Stimulated activated CD8-positive, alpha-beta memory T cell treated with anti-CD3 and anti-CD28 coated beads, Interleukin-15, amount 100 ng/mL, for 4 hours (primary cell): ENCODE results near the gene PDE8B.
"Not testable (repeated sequence)": the region's sequence is repeated elsewhere in the genome, so short reads cannot be mapped to it uniquely, and the experiment has no call there.

Source experiments
- DNase-seq, 2 donors: peaks; one replicate each; pipeline ENCODE4 v3.0.0-alpha.2; 2020; ENCODE audit warnings: low read depth in 2 of 2

Gene PDE8B

DNA sequence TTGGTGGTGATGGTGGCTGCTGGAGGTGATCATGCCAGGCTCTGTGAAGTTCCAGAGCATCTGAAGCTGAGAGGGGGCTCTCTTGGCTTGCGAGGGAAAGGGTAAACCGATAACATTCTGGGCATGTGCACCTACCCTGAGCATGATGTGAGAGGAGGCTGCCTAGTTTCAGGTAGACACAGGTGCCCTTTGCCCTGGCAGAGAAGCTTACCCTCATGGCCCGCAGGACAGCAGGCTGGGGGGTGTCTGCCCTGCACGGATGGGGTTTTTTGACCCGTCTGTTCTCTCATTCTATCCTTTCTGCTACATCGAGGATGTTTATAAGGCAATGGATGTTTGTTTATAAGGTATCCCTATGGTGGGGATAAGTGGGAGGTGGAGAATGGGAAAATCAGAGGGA, 148.8 kb downstream of the PDE8B start:
- DNase-seq, result no peak

DNA sequence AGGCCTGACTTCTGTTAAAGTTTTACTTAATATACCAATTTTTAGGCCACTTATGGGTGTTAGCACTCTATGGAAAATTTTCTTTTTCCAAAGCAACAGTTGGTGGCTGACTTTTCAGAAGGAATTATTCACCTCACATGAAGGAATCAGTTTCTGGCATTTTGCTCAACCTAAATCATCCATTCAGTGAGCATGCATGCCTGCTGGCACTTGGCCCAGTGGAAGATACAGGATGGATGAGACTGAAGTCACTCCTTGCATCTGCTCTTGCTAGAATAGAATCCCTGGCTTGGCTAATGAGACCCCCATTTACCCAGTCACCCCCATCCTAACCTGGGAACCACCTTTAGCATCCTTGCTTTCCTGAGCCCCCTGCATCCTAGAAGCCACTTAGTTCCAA, 149.9 kb downstream of the PDE8B start:
- no peak for DNase-seq

DNA sequence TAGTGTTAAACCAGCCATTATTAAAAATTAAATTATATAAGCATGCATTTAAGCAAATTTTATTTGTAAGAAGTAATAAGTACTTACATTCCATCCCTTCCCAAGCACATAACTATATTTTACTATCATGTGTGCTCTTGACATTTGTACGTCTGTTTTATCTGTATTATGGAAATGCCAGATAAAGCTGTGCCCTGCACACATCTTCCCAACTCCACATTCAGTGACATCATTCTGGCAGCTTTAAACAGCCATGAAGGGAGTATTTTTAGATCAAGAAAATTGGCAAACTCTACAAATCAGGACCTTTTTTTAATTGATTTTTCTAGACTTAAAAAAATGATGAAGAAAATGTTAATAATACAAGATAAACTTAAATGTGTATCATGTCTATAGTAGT, 150.5 kb downstream of the PDE8B start:
- DNase-seq, result no peak

- no peak for DNase-seq
Observed at GRCh38 chr5:77366717-77367500, 156.4 kb downstream of the PDE8B start.

GRCh38 chr5:77367741-77368140, 157.3 kb downstream of the PDE8B start:
- DNase-seq, result no peak

- no peak for DNase-seq
Observed at GRCh38 chr5:77368367-77368766, 157.9 kb downstream of the PDE8B start.

- DNase-seq, result no peak
Observed at GRCh38 chr5:77369566-77369965, 159.1 kb downstream of the PDE8B start.

- no peak for DNase-seq
Observed at GRCh38 chr5:77374686-77375085, 164.2 kb downstream of the PDE8B start.

- no peak for DNase-seq
Observed at GRCh38 chr5:77376609-77377300, 166.3 kb downstream of the PDE8B start.

DNA sequence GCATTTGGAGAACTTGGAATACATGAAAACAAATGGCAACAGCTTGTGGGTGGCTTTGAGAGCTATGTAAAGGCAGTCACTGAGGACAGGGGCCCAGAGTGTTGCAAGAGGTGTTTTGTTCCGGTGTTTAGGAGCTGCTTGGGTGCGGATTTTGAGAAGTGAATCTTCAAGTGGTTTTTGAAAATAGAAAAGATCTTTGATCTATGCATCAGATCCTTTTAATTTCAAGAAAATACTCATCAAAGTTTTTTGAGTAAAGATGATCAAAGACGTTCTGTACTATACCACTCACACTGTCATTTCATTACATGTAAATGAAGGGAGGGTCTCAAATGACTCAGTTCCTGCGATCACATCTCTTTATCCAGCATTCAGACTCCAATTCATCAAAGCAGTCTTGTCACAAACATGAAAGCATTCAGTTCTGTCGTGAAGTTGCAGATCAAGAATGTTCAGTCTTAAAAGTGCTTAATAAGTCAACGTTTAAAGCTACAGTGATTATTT, 169.1 kb downstream of the PDE8B start:
- no peak for DNase-seq

DNA sequence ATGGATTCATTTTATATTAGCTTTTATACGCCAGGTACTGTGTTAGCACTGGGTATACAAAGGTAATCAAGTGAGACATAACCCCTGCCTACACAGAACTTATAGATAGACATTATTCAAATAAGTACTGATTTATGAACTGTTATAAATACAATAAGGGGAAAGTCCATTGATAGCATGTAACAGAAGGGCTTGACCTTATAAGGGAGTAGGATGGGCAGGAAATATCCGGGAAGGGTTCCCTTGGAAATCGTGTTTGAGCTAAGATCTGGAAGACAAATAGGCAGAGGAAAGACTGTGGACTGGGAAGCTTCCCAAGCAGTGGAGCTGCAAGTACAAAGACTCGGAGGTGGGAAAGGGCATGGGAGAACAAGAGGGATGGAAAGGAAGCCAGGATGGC, 170.2 kb downstream of the PDE8B start:
- DNase-seq, result no peak

- not testable (repeated sequence) for DNase-seq
Observed at GRCh38 chr5:77383336-77383735, 172.9 kb downstream of the PDE8B start.

GRCh38 chr5:77386340-77386739, 175.9 kb downstream of the PDE8B start:
- DNase-seq, result not testable (repeated sequence)

DNA sequence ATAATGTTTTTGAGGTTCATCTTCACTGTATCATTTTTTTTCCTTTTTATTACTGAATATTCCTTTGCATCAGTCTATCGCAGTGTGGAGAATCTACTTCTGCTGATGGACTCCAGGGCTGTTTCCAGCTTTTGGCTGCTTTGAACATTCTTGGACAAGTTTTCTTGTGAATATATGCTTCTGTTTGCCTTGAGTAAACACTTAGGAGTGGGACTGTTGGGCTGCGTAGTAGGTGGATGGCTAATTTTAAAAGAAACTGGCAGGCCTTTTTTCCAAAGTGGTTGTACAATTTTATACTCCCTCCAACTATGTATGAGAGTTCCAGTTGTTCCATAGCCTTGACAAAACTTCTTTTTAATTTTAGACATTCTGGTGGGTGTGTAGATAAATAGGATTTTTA, 179.3 kb downstream of the PDE8B start:
- DNase-seq, result no peak

DNA sequence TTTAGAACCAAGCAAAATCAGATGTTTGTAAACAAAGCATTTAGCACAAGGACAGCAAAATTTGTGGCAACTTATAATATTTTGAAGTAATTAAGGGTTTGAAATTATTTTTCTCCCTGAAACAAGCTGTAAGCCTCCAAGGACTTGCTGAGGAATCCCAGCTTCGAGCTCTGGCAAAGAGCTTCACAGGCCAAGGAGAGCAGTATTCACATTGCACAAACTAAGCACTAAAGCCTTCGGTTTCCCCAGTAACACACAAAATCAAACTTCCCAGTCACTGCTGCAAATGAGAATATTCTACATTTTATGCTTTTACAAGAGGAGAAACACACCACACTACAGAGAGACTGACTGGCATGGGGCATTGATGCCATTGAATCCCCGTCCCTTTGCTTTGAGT, 179.7 kb downstream of the PDE8B start:
- DNase-seq, result no peak

DNA sequence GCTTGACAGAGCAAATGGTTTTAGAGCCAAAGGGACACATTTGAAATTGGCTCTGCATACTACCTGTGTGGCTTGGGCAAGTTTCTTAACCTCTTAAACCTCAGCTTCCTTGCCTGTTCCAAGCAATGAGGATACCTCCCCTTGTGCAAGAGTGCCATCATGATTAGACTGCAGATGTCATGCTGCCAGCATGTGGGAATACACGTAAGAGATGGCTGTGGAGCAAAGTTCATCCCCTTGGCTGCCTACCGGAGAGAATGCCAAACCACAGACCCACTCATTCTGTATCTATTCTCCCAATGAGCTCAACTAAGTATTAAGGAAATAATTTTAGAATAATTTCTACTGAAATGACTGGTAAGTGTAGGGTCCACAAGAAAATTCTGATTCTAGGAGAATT, 180.3 kb downstream of the PDE8B start:
- no peak for DNase-seq

DNA sequence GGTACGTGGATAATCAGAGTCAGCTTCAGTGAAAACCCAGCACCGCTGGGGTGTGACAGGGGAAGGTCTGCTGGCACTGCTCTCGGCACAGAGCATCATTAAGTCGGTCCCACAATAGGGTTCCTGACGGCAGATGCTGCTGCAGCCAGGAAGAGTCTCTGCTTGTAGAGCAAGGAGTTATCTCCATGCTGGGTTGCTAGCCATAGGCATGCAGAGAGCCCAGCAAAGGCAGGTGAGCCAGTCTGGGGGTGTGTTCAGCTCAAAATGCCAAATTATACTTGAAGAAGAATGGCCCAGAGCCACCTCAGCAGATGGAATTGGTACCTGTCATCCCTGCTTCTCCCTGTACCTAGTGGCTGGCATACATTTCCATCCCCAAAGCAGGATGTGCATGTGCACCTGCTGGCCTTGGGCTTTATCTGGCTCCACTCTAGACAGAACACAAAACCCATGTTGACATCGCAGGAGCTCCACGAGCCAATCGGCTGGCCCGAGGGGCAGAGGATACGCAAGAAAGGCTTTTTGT, 180.8 kb downstream of the PDE8B start:
- no peak for DNase-seq

GRCh38 chr5:77394064-77394715, 183.7 kb downstream of the PDE8B start:
- no peak for DNase-seq

- DNase-seq, result no peak
Observed at GRCh38 chr5:77396017-77396416, 185.5 kb downstream of the PDE8B start.

DNA sequence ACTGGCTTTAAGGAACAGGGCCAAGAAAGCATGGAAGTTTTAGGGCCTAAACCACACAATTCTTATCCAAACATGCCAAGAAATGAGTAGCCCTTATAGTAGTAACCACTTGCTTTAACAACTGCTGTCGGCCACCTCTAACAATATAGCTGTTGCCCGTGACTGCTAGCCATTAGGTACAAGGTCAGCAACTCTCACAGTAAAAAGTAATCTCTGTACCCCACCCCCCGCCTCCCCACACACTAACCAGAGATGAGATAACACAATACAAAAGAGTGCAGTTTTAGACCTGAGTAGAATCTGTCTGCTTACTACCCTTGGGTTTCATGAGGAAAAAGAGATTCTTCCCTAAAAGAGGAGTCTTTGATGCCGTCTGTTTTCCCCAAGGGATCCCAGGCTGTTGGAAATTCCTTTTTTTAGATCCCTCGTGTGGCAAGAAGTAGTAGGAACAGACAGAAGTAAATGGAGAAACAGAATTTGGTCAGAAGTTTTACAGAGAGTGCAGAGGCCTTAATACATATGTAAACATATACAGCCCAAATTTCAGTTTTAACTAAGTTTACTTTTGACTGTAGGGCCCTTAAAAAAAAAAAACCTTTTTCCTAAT, 187.3 kb downstream of the PDE8B start:
- DNase-seq, result no peak

- DNase-seq, result no peak
Observed at GRCh38 chr5:77398458-77398857, 188.0 kb downstream of the PDE8B start.

DNA sequence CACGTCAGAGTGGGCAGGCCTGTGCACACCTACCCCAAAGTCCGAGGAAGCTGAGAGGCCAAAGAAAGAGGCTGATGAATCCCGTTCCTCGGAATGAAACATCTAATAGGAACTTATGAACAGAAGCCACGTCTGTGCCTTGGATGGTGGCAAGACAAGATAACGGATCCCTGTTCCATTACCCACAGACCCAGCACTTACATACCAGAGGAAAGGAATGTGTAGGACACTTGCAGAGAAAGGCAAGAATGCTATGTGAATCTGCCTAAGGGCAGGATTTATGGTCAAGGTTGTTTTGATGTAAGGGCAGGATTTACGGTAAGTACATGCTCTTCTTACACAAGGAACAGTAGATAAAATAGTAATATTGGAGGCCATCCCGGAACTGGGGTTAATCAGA, 188.4 kb downstream of the PDE8B start:
- no peak for DNase-seq
